DMS79 treated with DMSO at 0.1 percent for 48 hours (cell line): ENCODE data around the gene RAB6B.

Experiments
- DNase-seq: peaks from one replicate; lab custom pipeline; 2025; lab: John Stamatoyannopoulos, UW

Gene RAB6B

DNA sequence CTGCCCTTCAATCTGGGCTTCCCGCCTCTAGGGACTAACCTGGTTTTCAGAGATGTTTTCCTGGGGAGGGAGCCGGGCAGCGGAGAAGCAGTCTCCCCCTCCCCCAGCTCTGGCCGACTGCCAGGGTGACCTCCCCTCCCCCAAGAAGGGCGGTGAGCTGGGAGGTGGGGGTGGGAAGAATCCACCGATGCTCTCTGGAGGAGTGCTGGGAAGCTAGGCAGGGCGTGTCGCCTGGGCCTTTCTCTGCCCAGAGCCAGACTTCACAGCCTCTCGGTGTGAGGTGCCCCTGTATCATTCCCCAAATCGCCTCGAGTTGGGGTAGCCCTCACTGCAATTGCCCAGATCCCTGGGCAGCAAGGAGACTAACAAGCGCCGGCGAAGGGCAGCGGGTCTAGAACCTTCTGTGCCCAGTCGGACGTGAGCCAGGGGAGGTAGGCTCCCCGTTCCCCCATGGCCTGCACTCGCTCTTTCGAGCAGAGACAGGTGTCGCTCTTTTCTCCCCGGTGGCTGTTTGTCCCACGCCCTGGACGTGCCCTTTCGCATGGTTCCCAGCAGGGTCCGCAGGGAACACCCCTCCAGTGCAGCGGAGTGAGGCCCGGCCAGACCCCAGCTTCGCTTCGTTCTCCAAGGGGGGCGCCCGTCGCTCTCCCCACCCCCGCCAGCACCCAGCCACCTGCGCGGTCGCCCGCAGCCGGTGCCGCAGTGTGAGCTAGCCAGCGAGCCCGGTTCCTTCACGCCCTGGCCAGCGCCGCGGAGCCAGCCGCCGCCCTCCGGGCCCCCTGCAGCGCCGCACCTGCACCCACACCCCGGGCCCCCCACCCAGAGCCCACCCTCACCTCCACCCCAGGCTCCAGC lies 1.1 kb downstream of the RAB6B start:
- peak; percentile 25 for DNase-seq

DNA sequence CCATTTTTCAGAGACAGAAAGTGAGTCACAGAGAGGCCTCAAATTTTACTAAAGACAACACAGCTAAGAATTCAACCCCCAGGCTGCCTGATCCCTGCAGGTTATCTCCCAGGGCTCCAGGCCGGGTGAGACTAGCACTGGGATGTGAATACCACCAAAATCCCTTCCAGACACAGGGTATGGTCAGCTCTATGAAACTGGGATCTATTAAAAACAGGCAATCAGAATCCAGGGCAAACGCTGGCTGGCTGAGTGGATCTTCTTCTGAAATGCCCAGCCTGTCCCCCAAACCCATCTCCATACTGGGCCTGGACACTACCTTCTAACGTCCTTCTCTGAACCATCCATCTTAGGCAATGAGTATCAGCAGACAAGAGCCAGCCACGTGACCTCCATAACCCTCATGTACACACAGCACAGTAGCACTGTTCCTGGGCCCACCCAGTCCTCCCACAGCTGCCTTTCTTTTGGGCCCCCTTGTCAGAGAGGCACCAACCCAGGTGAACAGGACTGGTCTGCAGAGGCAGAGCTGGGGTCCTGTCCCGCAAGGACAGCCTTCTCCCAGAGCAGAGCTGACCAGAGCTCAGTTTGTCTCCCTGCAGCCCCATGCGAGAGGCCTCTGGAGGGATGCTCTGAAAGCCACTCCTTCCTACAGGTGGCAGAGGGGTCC lies 1.9 kb downstream of the RAB6B start:
- DNase-seq = no peak

DNA sequence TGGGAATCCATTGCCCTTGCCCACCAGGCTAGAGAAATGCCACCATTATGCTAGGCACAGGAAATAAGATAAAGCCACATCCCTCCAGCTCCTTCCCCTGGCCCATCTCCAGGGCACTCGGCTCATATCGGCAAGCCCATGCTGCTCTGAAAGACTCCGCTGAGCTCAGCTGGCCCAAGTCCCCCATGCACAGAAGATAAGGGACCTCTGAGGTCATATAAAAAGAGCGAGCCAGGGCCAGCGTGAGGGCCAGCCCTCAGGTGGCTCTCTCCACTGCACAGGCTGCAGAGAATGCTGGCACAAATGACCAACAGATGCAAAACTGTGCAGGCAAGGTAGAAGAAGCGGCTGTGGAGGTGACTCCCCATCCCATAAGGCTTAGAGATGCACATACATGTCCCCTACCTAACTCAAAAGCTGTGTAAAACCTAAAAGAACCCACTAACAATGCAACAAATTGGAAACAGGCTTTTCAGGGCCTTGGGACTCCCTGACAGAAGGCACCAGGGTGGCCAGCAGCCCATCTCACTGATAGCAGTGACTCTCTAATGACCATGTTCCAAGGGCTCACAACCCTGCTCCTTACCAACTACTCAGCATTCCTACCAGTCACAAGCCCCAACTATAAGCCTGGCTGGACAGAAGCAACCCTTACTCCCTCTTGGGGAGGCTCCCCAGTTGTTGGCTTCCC lies 3.0 kb downstream of the RAB6B start:
- no peak for DNase-seq

DNA sequence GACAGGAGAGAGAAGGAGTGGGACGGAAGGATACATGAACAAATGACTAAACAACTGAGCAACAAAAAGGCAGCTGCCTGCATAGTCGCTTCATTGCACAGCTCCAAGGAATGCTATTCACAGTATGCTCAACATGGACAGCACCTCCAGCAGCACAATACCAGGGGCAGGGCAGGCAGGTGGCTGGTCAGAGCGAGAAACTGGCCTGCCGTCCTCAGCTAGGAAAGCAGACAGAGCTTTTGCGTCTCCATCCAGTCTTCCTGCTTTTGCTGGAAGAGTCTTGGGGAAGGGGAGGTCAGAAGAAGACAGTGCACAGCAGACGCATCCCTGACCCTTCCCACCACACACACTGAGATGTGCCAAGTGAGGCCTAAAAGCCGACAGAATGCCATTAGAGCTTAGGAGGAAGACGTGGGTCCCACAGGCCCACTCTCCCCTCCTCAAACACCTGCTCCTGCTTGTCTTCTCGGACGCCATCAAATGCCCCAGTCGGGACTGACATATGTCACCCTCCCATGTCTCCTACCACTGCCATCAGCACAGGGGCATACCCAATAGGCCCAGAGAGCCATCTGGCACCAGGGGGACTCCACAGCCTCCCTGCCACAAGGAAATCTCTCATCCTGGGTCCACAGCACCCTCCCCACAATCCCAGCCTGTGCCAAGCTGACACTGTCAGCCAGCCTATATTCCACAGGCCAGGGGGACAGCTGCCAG lies 3.9 kb downstream of the RAB6B start:
- no peak for DNase-seq

- DNase-seq = no peak
These were observed 4.6 kb downstream of the RAB6B start for GRCh38 chr3:133890972-133891644.

GRCh38 chr3:133890037-133890436 lies 5.6 kb downstream of the RAB6B start:
- no peak for DNase-seq

GRCh38 chr3:133888726-133889340 lies 6.8 kb downstream of the RAB6B start:
- DNase-seq = no peak

DNA sequence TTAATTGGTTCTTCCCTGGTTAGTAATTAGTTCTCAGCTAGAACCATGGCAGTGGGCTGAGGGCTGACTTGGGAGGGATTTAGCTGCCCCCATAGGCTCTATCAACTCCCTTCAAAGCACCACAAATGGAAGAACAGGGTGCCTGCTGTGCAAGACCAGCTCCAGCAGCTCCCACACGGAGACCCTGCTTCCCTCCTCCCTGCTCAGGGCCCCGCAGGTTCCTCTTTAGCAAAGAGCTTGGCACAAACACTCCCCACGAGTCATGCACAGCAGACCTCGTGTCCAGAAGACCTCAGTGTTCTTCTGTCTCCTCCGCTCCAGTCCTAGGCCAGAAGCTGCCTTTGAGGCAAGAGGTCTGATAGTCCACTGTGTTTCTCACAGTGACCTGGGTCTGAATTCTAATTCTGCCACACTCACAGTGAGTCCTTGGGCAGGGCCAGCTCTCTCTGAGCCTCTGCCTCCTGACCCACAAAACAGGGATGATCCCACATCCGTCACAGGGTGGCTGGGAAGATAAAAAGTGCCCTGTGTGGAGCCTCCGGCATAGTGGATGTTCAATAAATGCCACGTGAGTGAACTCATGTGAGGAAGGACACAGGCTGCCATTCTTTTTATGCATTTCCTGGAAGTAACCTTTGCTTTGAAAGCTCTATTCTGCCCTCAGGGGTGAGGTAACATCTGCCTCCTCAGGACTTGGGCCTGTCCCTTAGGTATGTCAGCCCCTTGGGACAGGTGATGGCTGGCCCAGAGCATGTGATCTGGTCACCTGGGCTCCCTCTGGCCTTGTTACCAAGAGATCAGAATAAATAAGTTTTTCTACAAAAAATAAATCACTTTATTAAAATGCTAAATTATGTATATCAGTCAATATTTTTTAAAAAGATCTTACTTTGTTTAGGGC lies 7.6 kb downstream of the RAB6B start:
- DNase-seq = no peak

DNA sequence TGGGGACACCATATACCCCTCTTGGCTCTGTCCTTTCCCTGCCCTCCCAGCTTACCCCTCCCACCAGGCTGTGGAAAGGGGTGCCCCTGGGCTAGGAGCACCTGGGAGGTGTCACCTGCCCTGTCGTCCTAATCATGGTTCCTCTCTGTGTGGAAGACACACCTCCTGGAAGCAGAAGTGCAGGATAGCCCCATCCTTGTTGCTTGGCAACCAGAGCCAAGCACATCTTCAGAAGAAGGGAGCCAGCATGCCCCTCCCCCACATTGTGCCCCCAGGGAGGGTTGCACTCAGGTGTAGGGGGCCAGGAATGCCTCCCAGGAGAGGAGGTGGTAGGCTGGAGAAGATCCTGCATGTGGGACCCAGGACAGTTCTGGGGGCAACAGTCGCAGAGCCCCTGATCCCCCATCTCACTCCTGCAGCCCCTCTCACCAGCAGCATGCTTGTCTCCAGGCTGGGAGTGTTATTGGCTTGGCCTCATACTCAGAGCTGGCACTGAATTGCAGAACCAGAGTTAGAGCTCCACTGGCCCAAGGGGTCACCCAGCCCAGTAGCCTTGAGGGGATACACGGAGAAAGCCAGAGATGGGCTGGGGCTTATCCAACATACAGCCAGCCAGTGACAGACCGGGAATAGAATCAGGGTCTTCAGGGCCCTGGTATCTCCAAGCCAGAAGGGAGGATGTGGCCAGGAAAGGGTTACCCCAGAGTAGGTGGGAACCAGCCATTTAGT lies 8.4 kb downstream of the RAB6B start:
- DNase-seq = no peak

DNA sequence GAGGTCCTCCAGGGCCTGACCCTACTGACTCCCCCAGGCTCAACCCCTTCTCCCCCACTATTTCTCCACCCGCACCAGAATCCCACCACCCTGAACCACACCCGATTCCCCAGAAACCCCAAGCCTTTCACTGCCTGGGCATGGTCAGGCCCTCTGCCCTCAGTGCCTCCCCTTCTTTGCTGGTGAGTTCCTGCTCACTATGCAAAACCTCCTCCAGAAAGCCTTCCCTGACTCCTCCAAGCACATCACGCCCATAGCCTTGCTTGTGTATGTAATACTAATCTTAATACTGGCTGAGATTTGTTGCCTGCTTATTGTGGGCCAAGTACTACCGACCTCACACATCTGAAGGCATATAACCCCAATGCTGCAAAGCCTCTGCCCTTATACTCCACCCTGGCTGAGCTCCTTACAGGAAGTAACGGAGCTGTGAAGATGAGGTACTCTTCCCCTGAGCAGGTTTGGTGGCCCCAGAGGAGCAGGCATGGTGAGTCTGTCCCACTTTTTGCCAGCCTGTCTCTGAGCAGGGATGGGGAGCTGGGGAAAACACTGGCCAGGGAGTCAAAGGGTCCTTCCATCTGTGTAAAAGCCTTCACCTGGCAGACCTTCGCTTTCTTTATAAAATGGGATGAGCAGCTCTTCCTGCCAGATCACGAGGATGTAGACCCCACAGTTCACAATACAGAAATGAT lies 9.5 kb downstream of the RAB6B start:
- DNase-seq = no peak

DNA sequence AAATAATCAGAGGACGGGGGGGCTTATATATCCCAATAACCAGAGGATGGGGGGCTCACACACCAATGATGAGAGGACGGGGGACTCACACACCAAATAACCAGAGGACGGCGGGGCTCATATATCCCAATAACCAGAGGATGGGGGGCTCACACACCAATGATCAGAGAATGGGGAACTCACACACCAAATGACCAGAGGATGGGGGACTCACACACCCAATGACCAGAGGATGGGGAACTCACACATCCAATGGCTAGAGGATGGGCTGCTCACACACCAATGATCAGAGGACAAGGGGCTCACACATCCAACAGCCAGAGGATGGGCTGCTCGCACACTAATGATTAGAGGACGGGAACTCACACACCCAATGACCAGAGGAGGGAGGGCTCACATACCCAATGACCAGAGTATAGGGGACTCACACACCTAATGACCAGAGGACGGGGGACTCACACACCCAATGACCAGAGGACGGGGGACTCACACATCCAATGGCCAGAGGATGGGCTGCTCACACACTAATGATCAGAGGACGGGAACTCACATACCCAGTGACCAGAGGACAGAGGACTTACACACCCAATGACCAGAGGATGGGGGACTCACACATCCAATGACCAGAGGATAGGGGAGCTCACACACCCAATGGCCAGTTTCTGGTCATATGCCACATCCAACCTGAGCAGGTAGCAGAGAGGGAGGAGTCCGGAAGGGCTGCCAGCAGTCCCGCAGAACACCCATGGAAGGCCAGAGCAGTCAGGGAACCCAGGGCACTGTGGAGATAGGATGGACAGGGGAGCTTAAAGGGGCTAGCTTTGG lies 10.6 kb downstream of the RAB6B start:
- no peak for DNase-seq

DNA sequence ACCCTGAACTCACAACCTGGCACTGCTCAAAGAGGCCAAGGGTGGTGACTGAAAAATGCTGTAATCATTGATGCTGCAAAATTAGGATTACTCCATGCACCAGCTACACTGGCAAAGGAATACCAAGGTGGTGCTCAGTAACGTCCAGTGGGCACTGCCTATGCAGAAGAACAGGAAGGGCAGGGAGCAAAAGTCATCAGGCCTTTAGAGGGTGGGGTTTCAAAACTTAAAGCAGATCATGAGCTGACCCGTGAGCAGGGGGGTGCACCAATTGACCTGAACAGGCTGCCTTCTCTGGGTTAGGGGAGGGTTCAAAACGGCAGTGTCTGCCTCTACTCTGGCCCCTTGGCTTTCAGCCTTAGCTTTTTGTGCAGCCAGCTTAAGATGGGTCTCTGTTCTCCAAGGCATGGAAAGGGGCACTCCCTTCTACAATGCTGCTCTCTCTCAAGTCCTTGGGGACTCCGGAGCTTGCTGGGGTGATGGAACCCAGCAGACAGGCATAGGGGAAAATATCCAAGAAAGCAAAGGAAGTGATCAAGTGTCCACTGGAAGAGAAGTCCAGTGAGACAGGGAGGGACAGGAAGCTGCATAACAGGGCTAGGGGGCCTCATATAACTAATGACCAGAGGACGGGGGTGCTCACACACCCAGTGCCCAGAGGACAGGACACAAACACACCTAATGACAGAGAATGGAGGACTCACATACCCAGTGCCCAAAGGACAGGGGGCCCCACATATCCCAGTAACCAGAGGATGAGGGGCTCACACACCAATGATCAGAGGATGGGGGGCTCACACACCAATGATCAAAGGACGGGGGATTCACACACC lies 11.4 kb downstream of the RAB6B start:
- no peak for DNase-seq

- DNase-seq = no peak
These were observed 12.0 kb downstream of the RAB6B start for GRCh38 chr3:133883641-133884040.

- no peak for DNase-seq
These were observed 12.6 kb downstream of the RAB6B start for GRCh38 chr3:133882986-133883586.

- DNase-seq = no peak
These were observed 13.5 kb downstream of the RAB6B start for GRCh38 chr3:133881939-133882825.

DNA sequence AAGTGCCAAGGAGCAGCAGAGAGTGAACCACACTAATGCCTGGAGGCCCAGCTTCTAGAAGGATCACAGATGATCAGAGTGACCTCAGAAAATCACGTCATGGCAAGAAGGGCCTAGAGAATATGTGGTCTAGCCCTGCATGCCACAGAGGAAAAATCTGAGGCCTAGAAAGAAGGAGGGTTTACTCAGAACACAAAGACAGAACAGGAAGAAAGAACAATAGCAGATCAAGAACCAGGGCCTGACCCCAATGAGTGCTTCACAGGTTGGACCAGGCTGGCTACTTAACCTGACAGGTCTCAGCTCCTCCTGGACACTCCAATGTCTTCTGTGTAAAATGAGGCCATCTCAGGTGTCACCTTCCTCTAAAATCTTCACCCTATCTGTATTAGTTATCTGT lies 14.2 kb downstream of the RAB6B start:
- DNase-seq = no peak
